Progenitor cell of endocrine pancreas (in vitro differentiated cells): ENCODE results near the gene FGD3. TPM values are rescaled to one million over a fixed set of nuclear protein-coding genes. Genes with fewer than 3 reads are reported as not detected.

Experiments
- DNase-seq: peaks from one replicate; pipeline ENCODE4 v3.0.0; 2021; ENCODE audit warnings: low spot score; ENCODE audit not compliant: unreplicated experiment
- H3K27ac Mint-ChIP-seq: 2 replicates; pipeline ENCODE4 v1.8.0; 2021; ENCODE audit warnings: mild to moderate bottlenecking, moderate library complexity, mixed read lengths
- H3K27me3 Mint-ChIP-seq: 2 replicates; pipeline ENCODE4 v1.8.0; 2021; ENCODE audit warnings: mixed read lengths
- H3K36me3 Mint-ChIP-seq: 2 replicates; pipeline ENCODE4 v1.8.0; 2022; ENCODE audit warnings: mixed read lengths; ENCODE audit not compliant: insufficient read depth
- H3K4me1 Mint-ChIP-seq: 2 replicates; pipeline ENCODE4 v1.8.0; 2021; ENCODE audit warnings: low read depth, mixed read lengths
- H3K4me3 Mint-ChIP-seq: 2 replicates; pipeline ENCODE4 v1.8.0; 2021; ENCODE audit warnings: low read depth, mild to moderate bottlenecking, moderate library complexity, mixed read lengths
- H3K9me3 Mint-ChIP-seq: 2 replicates; pipeline ENCODE4 v1.8.0; 2021; ENCODE audit warnings: low read depth, mixed read lengths
- total RNA-seq: library from RNA; stranded (reverse); gene quantifications from 2 replicates; pipeline ENCODE4 v1.2.1, GENCODE V29; 2021
- TF ChIP-seq, protein P1 (sequence below): fragments of 200-600 bp; sonication (generic); IDR thresholded peaks from one replicate; pipeline ENCODE4 v1.5.0; 2021; ENCODE audit warnings: antibody characterized with exemption, mild to moderate bottlenecking; ENCODE audit not compliant: unreplicated experiment

Gene FGD3
- total RNA-seq, 1 donor from 2014 or later, result 9.6 TPM

DNA sequence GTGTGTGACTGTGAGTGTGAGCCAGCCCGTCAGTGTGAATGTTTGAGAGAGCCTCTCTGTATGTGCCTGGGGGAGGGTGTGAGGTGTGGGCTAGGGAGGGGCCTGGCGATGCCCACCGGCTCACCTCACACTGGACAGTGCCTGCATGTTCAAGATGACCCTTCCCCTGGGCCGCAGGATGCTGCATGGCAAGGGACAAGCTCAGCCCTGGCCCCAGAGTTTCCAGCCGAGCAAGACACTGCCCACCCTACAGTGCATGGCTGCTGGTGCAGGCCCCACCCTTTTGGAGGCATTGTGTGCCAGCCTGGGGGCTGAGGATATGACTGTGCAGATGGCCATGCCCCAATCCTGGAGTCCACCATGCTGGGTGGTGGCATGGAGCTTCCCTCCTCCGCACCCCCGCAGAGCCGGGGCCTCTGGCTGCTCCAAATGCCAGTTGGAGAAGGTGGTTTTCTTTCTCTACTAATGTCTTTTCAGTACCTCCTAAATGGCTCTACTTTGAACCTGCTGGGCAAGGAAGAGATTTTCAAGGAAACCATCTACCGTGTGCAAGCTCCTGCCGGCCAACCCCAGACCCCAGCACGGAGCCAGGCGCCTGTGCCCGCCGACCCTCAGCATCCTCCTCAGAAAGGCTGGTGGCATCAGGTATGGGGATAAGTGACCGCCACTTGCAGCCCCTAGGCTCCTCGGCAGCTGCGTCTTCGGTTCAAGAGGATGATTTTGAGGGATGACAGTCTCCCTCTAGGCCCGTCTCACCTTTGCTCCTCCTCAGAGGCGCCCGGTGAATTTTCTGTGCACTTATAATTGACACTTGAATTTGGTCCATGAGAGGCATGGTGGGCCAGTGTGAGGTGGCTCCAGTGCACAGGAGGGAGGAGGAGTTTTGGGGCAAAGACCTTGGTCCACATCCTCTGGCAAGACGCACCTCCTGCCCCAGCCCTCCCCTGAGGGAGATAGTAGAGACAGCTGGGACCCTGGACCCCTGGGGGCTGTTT, 27.7 kb downstream of the FGD3 start:
- Mint-ChIP-seq H3K4me3 (peak overlapping the region; percentile 19), H3K9me3 (peaks cover 3% of the 10 kb centered on the region), H3K27me3 (no peaks in the 10 kb centered on the region), H3K36me3 (peaks cover 21% of the 10 kb centered on the region), H3K4me1 (peaks cover 15% of the 10 kb centered on the region), H3K27ac (peak overlapping the region; percentile 94)
- DNase-seq, result no peak
- TF ChIP-seq, protein P1, sequence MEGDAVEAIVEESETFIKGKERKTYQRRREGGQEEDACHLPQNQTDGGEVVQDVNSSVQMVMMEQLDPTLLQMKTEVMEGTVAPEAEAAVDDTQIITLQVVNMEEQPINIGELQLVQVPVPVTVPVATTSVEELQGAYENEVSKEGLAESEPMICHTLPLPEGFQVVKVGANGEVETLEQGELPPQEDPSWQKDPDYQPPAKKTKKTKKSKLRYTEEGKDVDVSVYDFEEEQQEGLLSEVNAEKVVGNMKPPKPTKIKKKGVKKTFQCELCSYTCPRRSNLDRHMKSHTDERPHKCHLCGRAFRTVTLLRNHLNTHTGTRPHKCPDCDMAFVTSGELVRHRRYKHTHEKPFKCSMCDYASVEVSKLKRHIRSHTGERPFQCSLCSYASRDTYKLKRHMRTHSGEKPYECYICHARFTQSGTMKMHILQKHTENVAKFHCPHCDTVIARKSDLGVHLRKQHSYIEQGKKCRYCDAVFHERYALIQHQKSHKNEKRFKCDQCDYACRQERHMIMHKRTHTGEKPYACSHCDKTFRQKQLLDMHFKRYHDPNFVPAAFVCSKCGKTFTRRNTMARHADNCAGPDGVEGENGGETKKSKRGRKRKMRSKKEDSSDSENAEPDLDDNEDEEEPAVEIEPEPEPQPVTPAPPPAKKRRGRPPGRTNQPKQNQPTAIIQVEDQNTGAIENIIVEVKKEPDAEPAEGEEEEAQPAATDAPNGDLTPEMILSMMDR, result no peak

DNA sequence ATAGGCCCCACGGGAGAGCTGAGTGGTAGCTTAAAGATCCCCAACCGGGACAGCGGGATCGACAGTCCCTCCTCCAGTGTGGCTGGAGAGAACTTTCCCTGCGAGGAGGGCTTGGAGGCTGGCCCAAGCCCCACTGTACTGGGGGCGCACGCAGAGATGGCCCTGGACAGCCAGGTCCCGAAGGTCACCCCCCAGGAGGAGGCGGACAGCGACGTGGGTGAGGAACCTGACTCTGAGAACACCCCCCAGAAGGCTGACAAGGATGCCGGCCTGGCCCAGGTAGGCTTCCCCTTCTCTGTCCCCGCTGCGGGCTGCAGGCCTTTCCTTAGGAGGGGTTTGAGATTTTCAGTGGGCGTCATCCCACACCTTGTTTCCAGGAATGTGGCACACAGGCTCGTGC, 29.1 kb downstream of the FGD3 start:
- Mint-ChIP-seq H3K4me1 (peaks cover 13% of the 10 kb centered on the region), H3K4me3 (no peak overlapping the region), H3K9me3 (peaks cover 9% of the 10 kb centered on the region), H3K27me3 (no peaks in the 10 kb centered on the region), H3K27ac (no peak overlapping the region), H3K36me3 (peaks cover 27% of the 10 kb centered on the region)
- TF ChIP-seq, protein P1, result no peak
- no peak for DNase-seq

DNA sequence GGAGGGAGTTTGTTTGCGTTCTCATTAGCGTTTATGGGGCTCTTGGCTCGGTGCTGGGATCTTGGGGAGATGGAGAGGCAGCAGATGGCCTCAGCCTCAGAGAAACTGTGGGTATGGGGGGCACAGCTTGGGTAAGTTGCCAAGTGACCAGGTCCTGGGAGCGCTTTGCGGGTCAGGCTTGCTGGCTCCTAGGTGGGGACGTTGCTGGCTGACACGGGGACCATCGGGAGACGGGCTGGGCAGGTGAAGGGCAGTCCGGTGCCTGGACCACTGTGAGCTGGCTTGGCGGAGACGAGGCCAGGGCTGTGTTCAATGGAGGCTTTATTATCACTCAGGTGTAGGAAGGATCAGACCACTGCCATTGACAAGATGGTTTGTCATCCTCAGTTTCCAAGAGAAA, 30.0 kb downstream of the FGD3 start:
- peaks cover 34% of the 10 kb centered on the region for H3K36me3 Mint-ChIP-seq
- H3K27ac Mint-ChIP-seq, result no peak overlapping the region
- no peak overlapping the region for H3K4me3 Mint-ChIP-seq
- H3K27me3 Mint-ChIP-seq, result no peaks in the 10 kb centered on the region
- peaks cover 16% of the 10 kb centered on the region for H3K9me3 Mint-ChIP-seq
- TF ChIP-seq, protein P1, result no peak
- no peak for DNase-seq
- peaks cover 13% of the 10 kb centered on the region for H3K4me1 Mint-ChIP-seq

DNA sequence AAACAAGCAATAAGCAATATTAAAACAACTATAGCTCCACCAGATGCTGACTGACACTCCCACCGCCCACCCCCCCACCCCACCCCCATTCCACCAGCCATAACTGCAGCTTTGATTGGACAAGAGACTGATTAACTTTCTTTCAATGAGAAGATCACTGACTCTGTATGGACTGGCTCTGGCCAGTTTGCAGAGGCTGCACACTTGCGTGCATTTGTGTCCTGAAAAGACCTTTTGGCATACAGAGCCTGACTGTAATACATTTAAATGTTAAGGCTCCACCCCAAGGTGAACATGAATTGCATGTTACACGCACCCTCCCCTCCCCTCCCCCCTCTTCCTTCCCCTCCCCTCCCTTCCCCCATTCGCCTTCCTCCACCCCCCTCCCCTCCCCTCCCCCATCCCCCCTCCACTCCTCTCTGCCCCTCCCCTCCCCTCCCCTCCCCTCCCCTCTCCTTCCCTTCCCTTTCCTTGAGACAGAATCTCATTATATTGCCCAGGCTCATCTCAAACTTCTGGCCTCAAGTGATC, 31.1 kb downstream of the FGD3 start:
- H3K4me1 Mint-ChIP-seq, result peaks cover 13% of the 10 kb centered on the region

More for the DNA sequence above, 31.1 kb downstream of the FGD3 start:
- Mint-ChIP-seq H3K27me3 (no peaks in the 10 kb centered on the region), H3K36me3 (peaks cover 37% of the 10 kb centered on the region), H3K27ac (no peak overlapping the region), H3K9me3 (peaks cover 19% of the 10 kb centered on the region), H3K4me3 (no peak overlapping the region)
- TF ChIP-seq, protein P1, result no peak
- DNase-seq, result no peak
